HFFc6 (cell line): Measurements from ENCODE around the gene DCAF10. TPM values are rescaled to one million over a fixed set of nuclear protein-coding genes. Genes with fewer than 3 reads are reported as not detected.
A peak's percentile ranks its signal among the peaks of the same experiment; 100 is the strongest.

Experiments used
- DNase-seq: peaks from one replicate; pipeline ENCODE4 v3.0.0-alpha.2; 2018
- H3K27ac Mint-ChIP-seq: 2 replicates; pipeline ENCODE4 v1.8.0; 2020; ENCODE audit warnings: mild to moderate bottlenecking, mixed read lengths
- H3K27me3 Mint-ChIP-seq: 2 replicates; pipeline ENCODE4 v1.8.0; 2021; ENCODE audit warnings: mild to moderate bottlenecking, moderate library complexity, mixed read lengths; ENCODE audit not compliant: insufficient read depth
- H3K36me3 Mint-ChIP-seq: 2 replicates; pipeline ENCODE4 v1.8.0; 2021; ENCODE audit warnings: low read depth, mixed read lengths
- H3K4me1 Mint-ChIP-seq: 2 replicates; pipeline ENCODE4 v1.8.0; 2020; ENCODE audit warnings: low read depth, mixed read lengths
- H3K4me3 Mint-ChIP-seq: 2 replicates; pipeline ENCODE4 v1.8.0; 2020; ENCODE audit warnings: mild to moderate bottlenecking, moderate library complexity, mixed read lengths
- H3K9me3 Mint-ChIP-seq: 2 replicates; pipeline ENCODE4 v1.8.0; 2020; ENCODE audit warnings: mild to moderate bottlenecking, mixed read lengths
- total RNA-seq, 6 experiments: library from RNA; stranded (reverse); fragmentation: NEBNext Ultra II Directional; extraction: Animal tissue kit (Norgen Biotek cat#: 25700); gene quantifications; 2 replicates in 1 of 6; 3 replicates in 5 of 6; pipeline ENCODE4 v1.2.3, GENCODE V29; 2021
- TF ChIP-seq, protein P1 (sequence below): fragments of 200-600 bp; sonication (generic); IDR thresholded peaks from 2 replicates; pipeline ENCODE4 v1.5.0; 2021; ENCODE audit warnings: antibody characterized with exemption, mild to moderate bottlenecking

Gene DCAF10
- total RNA-seq, 6 experiments from 2014 or later = 18.3 to 26.5 (median 23.1) TPM

DNA sequence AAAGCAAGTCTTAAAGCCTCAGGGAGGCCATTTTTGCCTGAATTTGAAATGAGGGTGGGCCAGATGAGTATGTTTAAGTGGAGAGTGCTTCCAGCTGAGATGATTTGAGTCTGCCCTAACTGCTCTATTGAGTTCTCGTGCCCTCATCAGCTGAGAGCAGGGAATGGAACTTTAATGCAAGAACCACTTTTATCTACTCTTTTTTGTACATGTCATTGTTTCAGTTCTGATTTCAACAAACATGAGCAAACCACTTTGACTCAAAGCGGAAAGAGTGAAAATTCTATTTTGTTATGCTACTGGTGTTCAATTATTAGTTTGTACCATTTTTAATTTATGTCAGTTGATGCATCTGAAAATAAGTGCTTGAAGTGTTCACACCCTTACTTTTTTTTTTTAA lies 35.8 kb downstream of the DCAF10 start:
- Mint-ChIP-seq H3K36me3 (no peaks in the 10 kb centered on the region; the same call in 1 of the 2 replicates), H3K9me3 (no peaks in the 10 kb centered on the region), H3K27ac (no peak overlapping the region), H3K27me3 (no peaks in the 10 kb centered on the region), H3K4me3 (no peak overlapping the region), H3K4me1 (peaks cover 19% of the 10 kb centered on the region)
- DNase-seq = no peak
- TF ChIP-seq, protein P1, sequence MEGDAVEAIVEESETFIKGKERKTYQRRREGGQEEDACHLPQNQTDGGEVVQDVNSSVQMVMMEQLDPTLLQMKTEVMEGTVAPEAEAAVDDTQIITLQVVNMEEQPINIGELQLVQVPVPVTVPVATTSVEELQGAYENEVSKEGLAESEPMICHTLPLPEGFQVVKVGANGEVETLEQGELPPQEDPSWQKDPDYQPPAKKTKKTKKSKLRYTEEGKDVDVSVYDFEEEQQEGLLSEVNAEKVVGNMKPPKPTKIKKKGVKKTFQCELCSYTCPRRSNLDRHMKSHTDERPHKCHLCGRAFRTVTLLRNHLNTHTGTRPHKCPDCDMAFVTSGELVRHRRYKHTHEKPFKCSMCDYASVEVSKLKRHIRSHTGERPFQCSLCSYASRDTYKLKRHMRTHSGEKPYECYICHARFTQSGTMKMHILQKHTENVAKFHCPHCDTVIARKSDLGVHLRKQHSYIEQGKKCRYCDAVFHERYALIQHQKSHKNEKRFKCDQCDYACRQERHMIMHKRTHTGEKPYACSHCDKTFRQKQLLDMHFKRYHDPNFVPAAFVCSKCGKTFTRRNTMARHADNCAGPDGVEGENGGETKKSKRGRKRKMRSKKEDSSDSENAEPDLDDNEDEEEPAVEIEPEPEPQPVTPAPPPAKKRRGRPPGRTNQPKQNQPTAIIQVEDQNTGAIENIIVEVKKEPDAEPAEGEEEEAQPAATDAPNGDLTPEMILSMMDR = no peak

DNA sequence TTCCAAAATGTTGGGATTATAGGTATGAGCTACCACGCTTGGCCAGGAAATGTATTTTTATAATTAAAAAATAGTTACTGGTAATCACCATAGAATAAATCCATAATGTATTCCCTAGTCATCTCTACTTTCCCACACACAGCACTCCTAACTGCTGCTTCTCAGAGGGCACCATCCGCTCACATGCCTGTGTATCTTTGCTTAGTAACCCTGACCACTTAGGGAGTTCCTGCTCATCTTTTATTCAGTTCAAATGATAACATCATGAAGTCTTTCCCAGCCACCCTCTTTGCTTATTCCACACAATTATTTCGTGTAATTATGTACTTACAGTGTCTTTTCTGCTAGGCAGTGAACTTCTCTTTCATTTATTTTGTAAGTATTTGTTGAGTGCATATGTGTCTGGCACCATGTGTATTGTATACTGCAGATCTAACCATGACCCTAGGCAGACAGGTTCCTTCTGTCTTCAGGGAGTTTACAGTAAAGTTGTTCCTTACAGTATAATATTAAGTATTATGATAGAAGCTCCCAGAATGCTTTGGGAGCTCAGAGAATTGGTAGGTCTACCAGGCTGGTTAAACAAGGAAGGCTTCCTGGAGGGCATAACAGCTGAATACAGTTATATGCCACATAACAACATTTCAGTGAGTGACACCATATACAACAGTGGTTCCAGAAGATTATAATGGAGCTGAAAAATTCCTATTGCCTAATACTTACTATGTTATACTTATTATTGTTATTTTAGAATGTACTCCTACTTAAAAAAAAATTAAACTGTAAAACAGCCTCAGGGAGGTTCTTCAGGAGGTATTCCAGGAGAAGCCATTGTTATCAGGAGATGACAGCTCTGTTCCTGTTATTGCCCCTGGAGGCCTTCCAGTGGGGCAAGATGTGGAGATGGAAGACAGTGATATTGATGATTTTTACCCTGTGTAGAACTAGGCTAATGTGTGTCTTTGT lies 39.2 kb downstream of the DCAF10 start:
- peaks cover 24% of the 10 kb centered on the region for H3K4me1 Mint-ChIP-seq
- H3K27me3 Mint-ChIP-seq = no peaks in the 10 kb centered on the region
- no peaks in the 10 kb centered on the region for H3K36me3 Mint-ChIP-seq
- TF ChIP-seq, protein P1 = no peak
- H3K9me3 Mint-ChIP-seq = no peaks in the 10 kb centered on the region
- peak; percentile 12 for DNase-seq
- peak overlapping the region; percentile 26; the same call in 1 of the 2 replicates for H3K4me3 Mint-ChIP-seq
- peak overlapping the region; percentile 45 for H3K27ac Mint-ChIP-seq

DNA sequence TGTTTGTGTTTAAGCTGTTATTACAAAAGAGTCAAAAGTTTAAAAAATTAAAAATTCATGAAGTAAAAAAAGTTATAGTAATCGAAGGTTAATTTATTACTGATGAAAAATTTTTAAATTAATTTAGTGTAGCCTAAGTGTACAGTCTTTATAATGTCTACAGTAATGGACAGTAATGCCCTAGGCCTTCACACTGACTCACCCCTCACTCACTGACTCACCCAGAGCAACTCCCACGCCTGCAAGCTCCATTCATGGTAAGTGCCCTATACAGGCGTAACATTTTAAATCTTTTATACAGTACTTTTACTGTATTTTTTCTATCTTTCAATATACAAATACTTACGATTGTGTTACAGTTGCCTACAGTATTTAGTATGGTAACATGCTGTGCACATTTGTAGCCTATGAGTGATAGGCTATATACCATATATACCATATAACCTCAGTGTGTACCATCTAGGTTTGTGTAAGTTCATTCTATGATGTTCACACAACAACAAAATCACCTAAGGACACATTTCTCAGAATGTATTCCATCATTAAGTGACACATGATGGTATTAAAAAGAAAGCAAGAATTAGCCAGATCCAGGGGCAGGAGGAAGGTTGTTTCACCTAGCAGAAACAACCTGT lies 40.1 kb downstream of the DCAF10 start:
- Mint-ChIP-seq H3K9me3 (no peaks in the 10 kb centered on the region), H3K27me3 (no peaks in the 10 kb centered on the region), H3K27ac (peak overlapping the region; percentile 58), H3K4me1 (peaks cover 24% of the 10 kb centered on the region), H3K4me3 (no peak overlapping the region), H3K36me3 (no peaks in the 10 kb centered on the region)
- TF ChIP-seq, protein P1 = no peak
- DNase-seq = peak; percentile 74

DNA sequence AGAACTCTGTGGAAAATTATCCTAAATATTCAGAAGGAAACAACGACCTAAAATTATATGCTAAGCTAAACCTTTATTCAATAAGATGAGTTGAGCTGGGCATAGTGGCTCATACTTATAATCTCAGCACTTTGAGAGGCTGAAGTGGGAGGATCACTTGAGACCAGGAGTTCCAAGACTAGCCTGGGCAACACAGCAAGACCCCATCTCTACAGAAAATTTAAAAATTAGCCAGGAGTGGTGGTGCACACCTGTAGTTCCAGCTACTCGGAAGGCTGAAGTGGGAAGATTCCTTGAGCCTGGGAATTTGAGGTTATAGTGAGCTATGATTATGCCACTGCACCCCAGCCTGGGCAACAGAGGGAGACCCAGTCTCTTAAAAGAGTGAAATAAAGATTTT lies 51.6 kb downstream of the DCAF10 start:
- TF ChIP-seq, protein P1 = no peak
- Mint-ChIP-seq H3K4me3 (no peak overlapping the region), H3K27ac (no peak overlapping the region), H3K9me3 (no peaks in the 10 kb centered on the region), H3K36me3 (peaks cover 9% of the 10 kb centered on the region; the same call in 1 of the 2 replicates), H3K27me3 (no peaks in the 10 kb centered on the region), H3K4me1 (no peaks in the 10 kb centered on the region)
- DNase-seq = no peak

DNA sequence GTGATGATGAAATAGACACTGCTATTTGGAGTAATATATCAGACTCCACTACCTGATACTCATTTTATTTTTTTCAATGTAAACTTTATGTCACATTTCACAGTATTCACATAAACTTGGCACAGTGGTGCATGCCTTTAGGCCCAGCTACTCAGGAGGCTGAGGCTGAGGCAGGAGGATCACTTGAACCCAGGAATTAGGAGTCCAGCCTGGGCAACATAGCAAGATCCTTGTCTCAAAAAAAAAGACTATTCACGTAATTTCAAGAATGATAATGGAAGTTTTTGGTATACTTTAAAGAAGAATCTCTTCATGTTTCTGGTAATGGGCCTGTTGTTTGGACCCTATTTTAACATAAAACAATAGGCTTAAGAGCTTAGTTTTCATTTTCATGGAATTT lies 56.0 kb downstream of the DCAF10 start:
- Mint-ChIP-seq H3K36me3 (peaks cover 15% of the 10 kb centered on the region; the same call in 1 of the 2 replicates), H3K27ac (no peak overlapping the region), H3K9me3 (no peaks in the 10 kb centered on the region), H3K4me1 (no peaks in the 10 kb centered on the region), H3K27me3 (no peaks in the 10 kb centered on the region), H3K4me3 (no peak overlapping the region)
- TF ChIP-seq, protein P1 = no peak
- no peak for DNase-seq
